Measurements from ENCODE around the gene PDZRN4.
"Not testable (repeated sequence)": the region's sequence is repeated elsewhere in the genome, so short reads cannot be mapped to it uniquely, and the experiment has no call there.

Gene PDZRN4

GRCh38 chr12:41615174-41615573, 427.1 kb downstream of the PDZRN4 start:
- H3K36me3 Mint-ChIP-seq, H3K9me3 Mint-ChIP-seq, CTCF ChIA-PET, H3K27me3 Mint-ChIP-seq, H3K4me1 Mint-ChIP-seq, DNase-seq, H3K4me3 Mint-ChIP-seq, H3K27ac Mint-ChIP-seq: not testable (repeated sequence)

- no peak overlapping the region for H3K4me3 Mint-ChIP-seq
- CTCF ChIA-PET: no interaction called here
- no peaks in the 10 kb centered on the region for H3K36me3 Mint-ChIP-seq
- DNase-seq: no peak
- no peak overlapping the region for H3K27ac Mint-ChIP-seq
- H3K27me3 Mint-ChIP-seq: no peaks in the 10 kb centered on the region
- no peaks in the 10 kb centered on the region for H3K4me1 Mint-ChIP-seq
- no peaks in the 10 kb centered on the region for H3K9me3 Mint-ChIP-seq
Observed at GRCh38 chr12:41619705-41620104, 431.6 kb downstream of the PDZRN4 start.

- Mint-ChIP-seq H3K27me3 (no peaks in the 10 kb centered on the region), H3K36me3 (no peaks in the 10 kb centered on the region), H3K9me3 (no peaks in the 10 kb centered on the region), H3K27ac (no peak overlapping the region), H3K4me3 (no peak overlapping the region), H3K4me1 (no peaks in the 10 kb centered on the region)
- CTCF ChIA-PET: no interaction called here
- DNase-seq: no peak
Observed at GRCh38 chr12:41621291-41621690, 433.2 kb downstream of the PDZRN4 start.
